Stimulated activated CD8-positive, alpha-beta memory T cell treated with anti-CD3 and anti-CD28 coated beads, Interleukin-4, amount 100 ng/mL, for 24 hours (primary cell): ENCODE measurements around the gene MELTF.

Source experiments
- DNase-seq: peaks from one replicate; pipeline ENCODE4 v3.0.0-alpha.2; 2020; ENCODE audit warnings: low read depth

MELTF gene

DNA sequence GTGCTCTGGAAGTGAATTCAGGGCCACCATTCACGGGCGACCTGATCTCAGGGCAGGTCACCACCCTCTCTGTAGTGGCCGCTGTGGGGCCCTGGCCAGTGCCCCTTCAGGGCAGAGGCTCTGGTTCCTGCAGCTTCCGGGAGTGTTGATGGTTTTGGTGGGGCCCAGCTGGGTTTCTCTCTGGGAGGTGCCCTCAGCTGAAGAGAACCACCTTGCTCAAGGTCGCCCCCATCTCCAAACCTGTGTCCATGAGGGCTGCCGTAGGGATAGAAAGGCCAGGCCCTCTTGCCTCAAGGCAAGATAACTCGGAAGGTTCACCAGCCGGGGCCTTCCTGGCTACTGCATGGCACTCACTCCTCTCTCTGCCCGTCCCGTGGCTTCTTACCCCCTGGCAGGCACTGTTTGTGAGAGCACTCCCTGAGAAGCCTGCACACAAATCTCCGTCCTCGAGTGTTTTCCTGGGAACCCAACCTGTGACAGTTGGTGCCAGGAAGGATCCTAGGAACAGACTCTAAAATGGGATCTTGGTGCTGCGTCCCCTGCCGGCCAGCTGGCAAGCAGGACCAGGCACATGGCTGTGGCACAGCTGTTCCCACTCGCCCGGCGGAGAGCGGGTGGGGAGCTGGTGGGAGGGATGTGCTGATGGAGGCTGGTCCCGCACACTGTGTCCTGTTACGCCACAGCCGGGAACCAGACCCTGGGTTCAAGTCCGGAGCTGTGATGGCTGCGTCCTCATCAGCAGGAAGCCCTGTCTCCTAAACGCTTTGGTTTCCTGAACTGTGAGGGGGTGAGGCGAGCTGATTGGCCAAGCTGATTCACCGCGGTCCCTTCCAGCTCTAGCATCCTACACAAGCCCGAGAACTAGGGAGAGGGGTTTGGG, 37.8 kb downstream of the MELTF start:
- no peak for DNase-seq

DNA sequence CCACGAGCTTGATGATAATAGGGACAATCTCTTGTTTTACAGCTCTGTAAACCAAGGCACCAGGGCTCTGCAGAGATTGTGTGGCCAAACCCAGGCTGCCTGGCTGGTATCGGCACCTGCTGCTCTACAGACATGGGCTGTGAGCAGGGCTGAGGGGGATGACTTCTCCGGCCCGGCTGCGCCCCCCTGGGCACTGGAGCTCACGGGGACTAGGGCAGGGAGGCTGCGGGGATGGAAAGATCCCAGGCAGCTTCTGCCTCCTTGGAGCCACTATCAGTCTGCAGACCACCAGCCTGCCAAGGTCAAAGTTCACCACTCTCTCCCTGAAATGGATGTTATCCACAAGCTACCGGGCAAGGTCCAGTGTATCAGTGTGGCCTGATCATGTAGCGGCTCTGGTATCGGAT, 39.0 kb downstream of the MELTF start:
- no peak for DNase-seq

DNA sequence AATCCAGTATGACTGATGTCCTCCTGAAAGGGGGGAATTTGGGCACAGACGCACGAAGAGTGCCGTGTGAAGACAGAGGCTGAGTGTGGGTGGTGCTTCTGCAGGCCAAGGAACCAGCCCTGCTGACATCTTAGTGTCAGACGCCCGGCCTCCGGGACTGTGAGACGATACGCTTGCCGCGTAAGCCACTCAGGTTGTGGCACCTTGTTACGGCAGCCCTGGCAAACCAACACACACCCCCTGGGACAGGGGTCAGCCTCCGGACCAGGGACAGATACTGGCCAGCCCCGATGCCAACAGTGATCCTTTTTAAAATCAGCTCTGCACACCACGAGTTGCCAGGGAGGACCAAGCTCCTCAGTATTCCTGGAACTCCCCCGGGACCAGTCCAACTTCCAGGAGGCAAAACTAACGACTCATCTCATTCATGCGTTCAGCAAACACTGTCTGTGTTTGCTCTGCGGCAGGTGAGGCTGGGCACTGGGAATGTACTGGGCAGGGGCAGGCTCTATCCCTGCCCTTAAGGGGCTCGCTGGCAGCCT, 39.8 kb downstream of the MELTF start:
- DNase-seq, result no peak

DNA sequence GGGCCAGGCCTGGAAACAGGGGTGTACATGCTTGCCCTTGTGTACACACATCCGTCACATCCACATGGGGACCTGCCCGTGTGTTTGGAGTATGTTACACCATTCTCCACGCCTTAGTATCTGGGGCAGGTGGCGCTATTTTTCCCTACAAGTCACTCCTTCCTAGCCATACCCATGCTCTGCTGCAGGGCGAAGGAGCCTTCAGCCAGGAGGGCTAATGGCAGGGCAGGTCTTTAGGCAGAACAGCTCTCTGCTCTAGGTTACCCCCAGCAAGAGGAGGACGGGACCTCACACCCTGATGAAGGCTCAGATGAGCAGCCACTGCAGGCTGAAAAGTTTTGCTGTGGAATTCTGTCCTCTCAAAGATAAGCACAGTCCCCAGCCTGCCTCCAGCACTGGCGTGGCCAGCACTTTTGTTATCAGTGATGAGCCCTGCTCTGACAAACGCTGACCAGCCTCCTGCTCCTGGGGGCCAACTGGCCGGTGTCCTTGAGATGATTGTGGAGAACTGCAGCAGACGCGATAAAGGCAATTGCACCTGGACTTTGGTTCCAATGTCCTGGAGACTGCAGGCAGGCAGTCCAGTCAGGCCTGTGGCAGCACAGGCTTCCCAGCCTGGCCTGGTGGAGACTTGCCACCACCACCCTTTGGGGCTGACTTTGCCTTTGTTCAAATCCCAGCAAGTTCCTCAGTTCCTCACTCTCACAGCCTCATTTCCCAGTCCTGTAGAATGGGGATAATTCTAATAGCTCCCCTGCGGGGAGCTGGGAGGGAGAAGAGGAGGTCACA, 41.2 kb downstream of the MELTF start:
- no peak for DNase-seq

DNA sequence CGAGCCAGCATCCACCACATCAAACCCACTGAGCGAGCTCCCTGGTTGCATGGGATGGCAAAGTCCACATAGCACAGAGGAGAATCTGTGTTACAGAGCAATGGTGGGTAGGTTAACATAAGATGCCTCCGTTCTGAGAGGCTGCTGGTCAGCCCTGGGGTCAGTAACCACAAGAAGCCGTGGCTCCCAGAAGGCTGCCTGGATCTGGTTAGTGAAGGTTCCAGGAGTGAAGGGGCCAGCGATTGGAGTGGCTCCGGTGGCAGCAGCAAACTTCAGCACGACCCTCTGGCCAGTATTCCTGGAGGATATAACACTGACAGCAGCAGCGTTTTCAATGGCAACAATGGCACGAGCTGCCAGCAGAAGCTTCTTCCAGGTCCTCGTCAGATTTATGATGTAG, 42.6 kb downstream of the MELTF start:
- DNase-seq, result no peak

DNA sequence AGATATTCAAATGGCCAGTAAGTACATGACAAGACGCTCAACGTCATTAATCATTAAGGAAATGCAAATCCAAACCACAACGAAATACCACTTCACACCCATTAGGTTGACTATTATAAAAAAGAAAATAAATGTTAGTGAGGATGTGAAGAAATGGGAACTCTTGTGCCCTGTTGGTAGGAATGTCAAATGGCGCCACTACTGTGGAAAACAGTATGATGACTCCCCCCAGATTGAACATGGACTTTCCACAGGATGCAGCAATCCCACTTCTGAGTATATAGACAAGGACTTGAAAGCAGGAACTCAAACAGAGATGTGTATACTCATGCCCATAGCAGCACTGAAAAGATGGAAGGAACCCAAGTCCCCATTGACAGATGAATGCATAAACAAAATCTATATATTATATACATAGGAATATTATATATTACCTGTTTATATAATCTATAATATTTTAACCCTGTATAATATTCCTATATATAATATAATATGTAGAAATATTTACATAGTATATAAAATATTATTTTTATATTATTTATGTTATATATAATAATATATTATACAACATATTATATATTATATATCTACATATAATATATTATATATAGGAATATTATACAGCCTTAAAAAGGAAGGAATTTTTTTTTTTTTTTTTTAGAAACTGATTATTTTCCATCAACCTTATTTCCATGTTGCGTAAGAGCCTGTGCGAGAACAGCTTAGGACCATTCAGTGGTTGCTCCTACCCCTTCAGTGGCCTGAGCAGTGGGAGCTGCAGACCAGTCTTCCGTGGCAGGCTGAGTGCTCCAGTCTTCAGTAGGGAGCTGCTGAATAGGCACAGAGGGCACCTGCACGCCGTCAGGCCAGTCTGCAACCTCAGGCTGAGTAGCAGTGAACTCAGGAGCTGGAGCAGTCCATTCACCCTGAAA, 43.4 kb downstream of the MELTF start:
- no peak for DNase-seq

DNA sequence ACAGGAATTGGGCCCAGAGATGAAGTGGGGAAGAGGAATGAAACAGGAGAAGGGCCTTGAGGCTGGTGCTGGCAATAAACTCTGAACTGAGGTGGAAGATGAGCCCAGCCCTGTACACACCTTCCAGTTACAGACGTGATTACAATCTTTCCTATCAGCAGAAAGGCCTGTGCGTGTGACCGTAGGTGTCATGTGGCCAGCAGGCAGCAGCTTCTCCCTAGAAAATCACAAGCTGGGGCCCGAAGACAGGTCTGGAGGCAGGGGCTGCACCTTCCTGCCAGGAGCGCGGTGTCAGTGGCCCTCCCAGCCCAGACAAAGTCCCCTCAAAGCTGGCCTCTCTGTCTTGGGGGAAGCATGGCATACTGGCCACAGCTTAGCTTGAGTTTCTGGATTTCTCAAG, 44.3 kb downstream of the MELTF start:
- no peak for DNase-seq

DNA sequence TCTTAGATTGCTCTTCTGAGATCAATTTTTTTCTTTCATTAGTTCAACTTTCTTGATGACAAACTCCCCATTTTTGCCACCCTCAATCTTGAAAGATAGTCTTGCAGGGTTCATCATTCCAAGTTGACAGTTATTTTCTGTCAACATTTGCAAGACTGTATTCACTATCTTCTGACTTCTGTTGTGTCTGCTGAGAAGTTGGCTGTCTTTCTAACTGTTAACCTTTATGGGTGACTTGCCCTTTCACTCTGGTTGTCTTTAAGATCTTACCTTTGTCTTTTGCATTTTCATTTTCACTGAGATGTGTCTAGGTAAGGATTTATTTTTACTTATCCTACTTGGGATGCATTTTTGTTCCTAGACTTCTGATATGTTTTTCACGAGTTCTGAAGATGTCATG, 46.4 kb downstream of the MELTF start:
- DNase-seq, result no peak

DNA sequence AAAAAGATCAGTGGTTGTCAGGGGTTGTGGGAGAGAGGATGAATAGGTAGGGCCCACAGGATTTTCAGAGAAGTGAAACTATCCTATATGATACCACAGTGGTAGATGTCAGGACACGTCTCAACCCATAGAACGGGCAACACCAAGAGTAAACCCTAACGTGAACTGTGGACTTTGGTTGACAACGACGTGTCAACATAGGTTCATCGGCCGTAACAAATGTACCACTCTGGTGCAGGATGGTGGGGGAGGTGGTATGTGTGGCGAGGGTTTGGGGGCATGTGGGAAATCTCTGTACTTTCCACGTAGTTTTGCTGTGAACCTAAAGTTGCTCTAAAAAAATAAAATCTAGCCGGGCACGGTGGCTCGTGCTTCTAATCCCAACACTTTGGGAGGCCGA, 48.0 kb downstream of the MELTF start:
- DNase-seq, result no peak

DNA sequence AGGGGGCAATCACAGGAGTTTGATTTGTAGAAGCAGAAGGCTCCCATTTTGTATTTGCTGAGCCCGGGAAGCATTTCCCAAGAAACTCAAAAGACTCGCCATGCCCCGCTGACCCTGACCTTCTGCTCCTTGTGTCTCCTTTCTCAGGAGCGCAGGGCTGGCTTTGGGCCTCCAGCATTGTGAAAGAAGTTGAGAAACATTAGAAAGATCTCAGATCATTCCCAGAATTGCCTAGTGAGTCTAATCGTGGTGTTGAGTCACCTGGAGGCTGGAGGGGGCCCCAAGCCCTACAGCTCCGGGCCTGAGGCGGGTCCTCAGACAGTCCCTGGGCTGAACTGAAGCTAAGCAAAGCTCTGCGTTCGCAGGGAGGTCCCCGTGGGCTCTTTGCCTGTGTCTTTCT, 50.1 kb downstream of the MELTF start:
- no peak for DNase-seq

DNA sequence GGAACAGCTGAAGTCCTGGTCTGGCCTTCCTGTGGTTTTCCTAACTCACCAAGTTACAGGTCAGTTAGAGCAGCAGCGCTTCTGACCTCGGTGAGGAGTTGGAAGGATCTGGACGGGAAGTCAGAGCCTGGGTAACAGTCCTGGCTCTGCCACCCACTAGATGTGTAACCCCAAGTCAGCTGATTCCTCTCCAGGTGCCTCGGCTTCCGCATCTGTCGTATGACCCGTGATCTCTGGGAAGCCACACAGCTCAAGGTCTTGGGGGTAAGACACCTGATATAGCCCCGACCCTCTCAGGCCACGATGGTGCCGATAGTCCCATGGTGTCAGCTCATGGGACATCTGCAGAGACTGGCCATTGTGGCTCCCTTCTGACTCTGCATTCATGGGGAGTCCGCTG, 52.7 kb downstream of the MELTF start:
- no peak for DNase-seq

DNA sequence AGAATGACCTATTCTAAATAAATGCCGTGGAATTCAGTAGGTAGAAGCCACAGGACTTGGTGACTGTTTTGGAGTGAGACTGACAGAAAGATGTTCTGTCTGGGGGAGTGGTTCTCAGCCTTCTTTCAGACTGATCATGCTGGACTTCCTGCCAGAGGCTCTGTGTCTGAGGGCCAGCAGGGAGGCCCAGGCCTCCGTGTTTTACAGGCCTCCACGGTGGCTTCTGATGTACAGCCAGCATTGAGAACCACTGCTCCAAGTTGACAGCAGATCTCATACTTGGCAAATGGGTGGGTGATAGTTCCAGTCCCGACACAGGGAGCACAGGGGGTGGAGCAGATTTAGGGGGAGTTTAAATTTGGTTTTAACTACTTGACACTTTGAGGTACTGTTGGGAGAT, 54.3 kb downstream of the MELTF start:
- DNase-seq, result no peak

DNA sequence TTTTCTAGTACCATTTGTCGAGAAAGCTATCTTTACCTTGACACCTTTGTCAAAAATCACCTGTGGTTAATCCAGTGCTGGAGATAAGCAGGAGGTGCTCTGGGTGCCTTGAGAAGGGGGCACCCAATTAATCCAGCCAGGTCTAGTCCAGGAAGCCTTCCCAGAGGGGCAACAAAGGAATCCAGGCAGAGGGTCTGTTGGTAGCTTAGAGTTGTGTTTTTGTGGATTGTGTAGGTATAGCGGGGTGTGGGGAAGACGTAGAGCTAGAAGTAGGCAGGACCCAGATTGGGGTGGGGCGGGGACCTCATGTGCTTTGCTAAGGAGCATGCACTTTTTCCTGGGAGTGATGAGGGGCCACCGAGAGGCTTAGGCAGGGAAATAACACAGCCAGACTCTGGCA, 55.0 kb downstream of the MELTF start:
- no peak for DNase-seq

DNA sequence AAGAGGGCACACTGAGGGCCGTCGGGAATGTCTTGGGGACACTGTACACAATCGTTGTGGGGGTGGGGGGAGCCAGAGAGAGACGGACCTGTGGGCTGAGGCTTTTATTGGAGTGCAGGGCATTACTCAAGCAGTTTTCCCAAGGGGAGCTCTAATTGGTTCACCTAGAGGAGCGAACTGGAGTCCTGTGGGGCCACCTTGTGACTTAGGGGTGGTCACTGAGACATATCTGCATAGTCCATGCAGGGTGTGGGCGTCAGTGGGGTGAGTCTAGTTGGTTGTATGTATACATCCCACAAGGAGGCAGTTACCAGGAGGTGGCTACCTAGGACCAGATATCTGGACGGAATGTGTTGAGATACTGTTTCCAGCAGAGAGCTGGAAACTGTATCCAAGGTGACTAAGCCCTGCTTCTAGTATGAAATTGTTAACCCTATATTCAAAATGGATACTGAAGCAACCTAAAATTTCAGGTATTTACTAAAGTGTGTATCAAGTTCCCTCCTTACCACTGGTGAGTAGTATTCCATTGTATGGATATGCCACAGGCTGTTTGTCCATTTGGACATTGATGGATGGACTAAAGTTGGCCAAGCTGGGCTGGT, 58.4 kb downstream of the MELTF start:
- no peak for DNase-seq

DNA sequence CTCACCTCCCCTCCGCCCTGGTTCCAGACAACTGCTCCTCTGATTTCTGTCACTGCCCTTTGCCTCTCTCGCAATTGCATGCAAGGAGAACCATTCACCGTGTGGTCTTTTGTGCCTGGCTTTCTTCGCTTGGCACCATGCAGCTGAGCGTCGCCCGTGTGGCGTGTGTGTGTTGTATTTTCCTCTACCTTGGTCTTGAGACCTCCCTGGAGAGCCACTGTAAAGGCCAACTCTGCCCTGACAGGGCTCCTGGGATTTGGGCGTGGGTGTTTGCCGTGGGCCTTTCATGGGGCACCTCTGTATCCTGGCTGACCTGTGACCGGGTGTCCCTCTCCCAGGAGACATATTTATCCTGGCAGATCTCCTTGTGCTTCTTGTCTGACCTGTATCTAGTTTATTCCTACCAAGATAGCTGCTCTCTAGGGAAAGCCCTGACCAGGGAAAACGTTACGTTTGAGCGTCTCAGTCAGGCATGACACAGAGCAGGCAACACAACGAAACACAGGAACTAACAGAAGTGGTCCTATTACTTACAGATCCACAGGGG, 59.0 kb downstream of the MELTF start:
- no peak for DNase-seq

DNA sequence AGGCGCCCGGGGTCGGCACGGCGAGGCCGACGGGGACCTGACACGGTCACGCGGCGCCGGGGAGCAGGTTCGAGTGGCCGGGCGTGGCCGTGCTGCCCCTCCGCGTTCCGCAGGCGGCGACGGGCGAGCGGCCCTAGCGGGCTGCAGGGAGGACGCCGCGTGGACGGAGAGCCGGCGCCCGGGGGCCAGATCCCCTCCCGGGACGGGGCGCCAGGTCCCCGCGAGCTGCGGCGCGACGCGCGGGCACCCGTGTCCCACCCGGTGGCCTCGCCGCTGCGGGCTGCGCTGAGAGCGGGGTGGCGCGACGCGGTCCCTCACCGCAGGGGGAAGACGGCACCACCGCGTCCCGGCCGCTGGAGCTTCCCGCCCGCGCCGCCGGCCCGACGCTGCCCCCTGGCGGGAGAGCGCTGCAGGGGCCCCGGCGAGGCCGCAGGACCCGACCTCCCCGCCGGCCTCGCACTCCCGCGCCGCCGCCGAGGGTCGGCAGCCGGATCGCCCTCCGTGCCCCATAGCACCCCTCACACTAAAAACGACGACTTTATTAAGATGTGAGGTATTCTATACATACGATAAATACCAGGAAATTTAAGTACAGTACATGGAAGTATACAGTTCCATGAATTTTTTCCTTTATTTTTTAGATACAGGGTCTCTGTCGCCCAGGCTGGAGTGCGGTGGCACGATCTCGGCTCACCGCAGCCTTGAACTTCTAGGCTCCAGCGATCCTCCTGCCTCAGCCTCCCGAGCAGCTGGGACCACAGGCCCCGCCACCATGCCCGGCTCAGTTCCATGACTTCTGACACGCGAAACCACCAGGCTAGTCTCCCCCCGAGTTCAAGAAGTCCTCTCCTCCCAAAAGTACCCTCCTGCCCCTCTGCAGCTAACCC, 59.7 kb downstream of the MELTF start:
- peak; percentile 55 for DNase-seq

DNA sequence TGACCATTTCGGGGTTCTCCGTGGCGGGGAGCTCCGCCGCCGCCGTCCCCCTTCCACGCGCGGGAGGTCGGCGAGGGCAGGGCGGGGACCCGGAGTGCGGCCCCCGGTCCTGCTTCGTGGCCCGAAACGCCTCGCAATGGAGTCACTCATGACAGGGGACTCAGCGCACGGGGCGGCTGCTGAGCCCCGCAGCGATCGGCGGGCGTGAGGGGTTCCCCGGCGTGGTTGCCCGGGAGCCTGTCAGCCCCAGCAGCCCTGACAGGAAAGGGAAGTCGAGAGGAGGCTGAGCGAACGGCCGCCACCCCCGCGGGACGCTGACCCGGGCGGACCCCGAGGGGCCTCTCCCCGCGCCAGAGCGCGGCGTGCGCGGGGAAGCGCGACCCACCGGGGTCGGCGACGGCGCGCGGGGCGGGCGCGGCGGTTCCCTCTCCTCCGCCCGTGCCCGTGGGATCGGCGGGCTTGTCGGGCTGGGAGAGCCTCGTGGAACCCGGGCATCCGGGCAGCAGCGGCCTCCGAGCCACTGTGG, 60.4 kb downstream of the MELTF start:
- peak; percentile 17 for DNase-seq

DNA sequence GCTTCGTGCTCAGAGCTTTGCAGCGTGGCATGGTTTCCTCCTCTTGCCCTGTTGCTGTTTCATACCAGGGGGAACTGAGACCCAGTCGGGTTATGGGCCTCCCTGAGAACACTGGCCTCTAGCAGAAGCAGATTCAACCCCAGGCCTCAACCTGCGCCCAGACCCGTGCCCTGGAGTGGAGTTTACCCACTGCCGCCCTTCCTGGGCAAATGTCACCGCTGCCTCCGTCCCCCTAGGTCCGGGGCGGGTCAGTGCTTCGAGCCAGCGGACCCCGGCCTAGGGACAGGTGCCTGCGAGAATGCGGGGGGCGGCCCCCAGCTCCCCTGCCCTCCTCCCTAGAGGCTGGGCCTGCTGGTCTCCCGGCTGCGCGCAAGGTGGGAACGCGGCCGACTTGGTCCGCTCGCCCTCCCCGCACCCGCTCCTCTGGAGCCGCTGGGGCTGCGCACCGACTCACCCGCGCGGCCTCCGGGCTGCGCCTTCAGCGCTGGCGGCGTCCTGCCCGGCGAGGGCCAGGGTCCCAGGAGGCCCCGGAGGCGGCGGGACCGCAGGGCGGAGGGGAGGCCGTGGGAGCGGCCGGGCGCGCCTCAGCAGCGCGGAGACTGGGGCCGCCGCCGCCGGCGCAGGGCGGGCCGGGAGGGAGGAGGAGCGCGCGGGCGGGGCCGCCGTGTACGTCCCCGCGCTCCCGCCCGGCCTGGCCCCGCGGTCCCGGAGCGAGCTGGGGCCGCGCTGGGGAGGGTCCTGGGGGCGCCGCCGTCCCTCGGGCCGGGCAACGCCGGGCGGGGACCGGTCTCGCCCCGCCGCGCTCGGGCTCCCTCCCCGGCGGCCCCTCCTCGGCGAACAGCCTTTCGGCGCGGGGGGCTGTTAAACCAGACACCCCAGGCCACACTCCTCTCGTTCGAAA, 61.1 kb downstream of the MELTF start, which contains the start of gene PIGZ:
Gene PIGZ (minus strand): TSS at position 601 of the 901 bp plus-strand sequence. CDS start 16,802 bp downstream, outside the sequence.
- DNase-seq, result peak; percentile 36
